Measurements from ENCODE around the gene TXNDC8.

DNA sequence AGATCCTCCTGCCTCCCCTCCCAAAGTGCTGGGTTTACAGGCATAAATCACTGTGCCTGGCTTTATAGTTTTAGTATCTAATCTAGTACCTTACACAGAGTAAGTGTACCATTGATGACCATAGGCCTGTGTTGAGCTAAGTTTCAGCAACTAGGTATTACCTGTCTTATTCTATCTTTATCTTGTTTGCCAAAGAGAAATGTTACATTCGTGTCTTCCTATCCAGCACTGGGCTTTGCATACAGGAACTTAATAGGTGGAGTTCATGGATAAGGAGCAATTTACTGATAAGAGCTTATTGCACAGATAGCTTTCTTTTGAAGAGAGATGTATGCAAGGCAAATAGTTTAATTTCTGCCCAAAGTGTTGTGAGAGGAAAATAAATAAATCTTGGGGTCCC is 30.5 kb downstream of the TXNDC8 start:
- TF ChIP-seq, protein P1, sequence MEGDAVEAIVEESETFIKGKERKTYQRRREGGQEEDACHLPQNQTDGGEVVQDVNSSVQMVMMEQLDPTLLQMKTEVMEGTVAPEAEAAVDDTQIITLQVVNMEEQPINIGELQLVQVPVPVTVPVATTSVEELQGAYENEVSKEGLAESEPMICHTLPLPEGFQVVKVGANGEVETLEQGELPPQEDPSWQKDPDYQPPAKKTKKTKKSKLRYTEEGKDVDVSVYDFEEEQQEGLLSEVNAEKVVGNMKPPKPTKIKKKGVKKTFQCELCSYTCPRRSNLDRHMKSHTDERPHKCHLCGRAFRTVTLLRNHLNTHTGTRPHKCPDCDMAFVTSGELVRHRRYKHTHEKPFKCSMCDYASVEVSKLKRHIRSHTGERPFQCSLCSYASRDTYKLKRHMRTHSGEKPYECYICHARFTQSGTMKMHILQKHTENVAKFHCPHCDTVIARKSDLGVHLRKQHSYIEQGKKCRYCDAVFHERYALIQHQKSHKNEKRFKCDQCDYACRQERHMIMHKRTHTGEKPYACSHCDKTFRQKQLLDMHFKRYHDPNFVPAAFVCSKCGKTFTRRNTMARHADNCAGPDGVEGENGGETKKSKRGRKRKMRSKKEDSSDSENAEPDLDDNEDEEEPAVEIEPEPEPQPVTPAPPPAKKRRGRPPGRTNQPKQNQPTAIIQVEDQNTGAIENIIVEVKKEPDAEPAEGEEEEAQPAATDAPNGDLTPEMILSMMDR (IDR thresholded peaks at IDR 0.05), result no peak
- TF ChIP-seq EZH2 (IDR thresholded peaks at IDR 0.05; ENCODE audit: borderline replicate concordance, insufficient read depth, low read depth, low read length, poor library complexity, severe bottlenecking), result no peak
